SIG-M5 (cell line): Measurements from ENCODE around the gene ITPRIPL1.

Experiments used
- DNase-seq: peaks from one replicate; lab custom pipeline; 2025; lab: John Stamatoyannopoulos, UW

The ITPRIPL1 gene

GRCh38 chr2:96359310-96359709 lies 34.2 kb downstream of the ITPRIPL1 start:
- DNase-seq: no peak

GRCh38 chr2:96359866-96360265 lies 34.7 kb downstream of the ITPRIPL1 start:
- DNase-seq: no peak

GRCh38 chr2:96361751-96362150 lies 36.6 kb downstream of the ITPRIPL1 start:
- no peak for DNase-seq

GRCh38 chr2:96369186-96369585 lies 44.1 kb downstream of the ITPRIPL1 start:
- no peak for DNase-seq

GRCh38 chr2:96374211-96374951 lies 49.3 kb downstream of the ITPRIPL1 start:
- DNase-seq: no peak
